Measurements from ENCODE around the gene RNF130.
A peak's percentile ranks its signal among the peaks of the same experiment; 100 is the strongest.

The RNF130 gene

DNA sequence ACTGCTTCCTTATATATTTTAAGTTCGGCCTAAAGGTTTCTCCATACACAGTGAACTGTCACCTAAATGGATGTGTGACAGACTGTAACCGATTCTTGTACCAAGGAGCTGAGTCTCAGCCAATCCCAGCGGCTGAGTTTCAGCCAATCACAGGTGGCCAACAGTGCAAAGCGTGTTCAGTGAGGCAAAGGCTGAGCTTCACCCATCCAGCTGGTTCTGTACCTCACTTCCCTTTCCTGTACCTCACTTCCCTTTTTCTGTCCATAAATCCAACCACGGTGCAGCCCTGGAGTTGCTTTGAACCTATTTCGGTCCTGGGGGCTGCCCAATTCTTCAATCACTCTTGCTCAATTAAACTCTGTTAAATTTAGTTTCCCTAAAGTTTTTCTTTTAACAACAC is 148.1 kb downstream of the RNF130 start:
- no peaks in the 10 kb centered on the region for H4K20me1 ChIP-seq (ENCODE audit: insufficient read depth, low read length)
- H2AFZ ChIP-seq (ENCODE audit: low read depth, low read length), result peak overlapping the region; percentile 53
- peak overlapping the region; percentile 76 for H3K27ac ChIP-seq (ENCODE audit: low read length)
- H3K27me3 ChIP-seq (ENCODE audit: low read depth, low read length), result no peaks in the 10 kb centered on the region
- peak overlapping the region; percentile 36 for H3K4me3 ChIP-seq (ENCODE audit: low read length)
- TF ChIP-seq, protein P1, sequence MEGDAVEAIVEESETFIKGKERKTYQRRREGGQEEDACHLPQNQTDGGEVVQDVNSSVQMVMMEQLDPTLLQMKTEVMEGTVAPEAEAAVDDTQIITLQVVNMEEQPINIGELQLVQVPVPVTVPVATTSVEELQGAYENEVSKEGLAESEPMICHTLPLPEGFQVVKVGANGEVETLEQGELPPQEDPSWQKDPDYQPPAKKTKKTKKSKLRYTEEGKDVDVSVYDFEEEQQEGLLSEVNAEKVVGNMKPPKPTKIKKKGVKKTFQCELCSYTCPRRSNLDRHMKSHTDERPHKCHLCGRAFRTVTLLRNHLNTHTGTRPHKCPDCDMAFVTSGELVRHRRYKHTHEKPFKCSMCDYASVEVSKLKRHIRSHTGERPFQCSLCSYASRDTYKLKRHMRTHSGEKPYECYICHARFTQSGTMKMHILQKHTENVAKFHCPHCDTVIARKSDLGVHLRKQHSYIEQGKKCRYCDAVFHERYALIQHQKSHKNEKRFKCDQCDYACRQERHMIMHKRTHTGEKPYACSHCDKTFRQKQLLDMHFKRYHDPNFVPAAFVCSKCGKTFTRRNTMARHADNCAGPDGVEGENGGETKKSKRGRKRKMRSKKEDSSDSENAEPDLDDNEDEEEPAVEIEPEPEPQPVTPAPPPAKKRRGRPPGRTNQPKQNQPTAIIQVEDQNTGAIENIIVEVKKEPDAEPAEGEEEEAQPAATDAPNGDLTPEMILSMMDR (IDR thresholded peaks at IDR 0.05; ENCODE audit: low read depth, low read length), result no peak
- no peak for TF ChIP-seq EZH2phosphoT487 (IDR thresholded peaks at IDR 0.05; ENCODE audit: low read depth)
- peaks cover 18% of the 10 kb centered on the region for H3K4me1 ChIP-seq (ENCODE audit: low read length)
- H3K9me3 ChIP-seq (ENCODE audit: insufficient read depth, low read length), result 0 out of 2 replicates have a peak, but pooled peaks cover 3% of the 10 kb centered on the region
- H3K79me2 ChIP-seq (ENCODE audit: low read length), result no peaks in the 10 kb centered on the region
- H3K4me2 ChIP-seq (ENCODE audit: low read length), result peak overlapping the region; percentile 46
- H3K9ac ChIP-seq (ENCODE audit: low read length), result peak overlapping the region; percentile 38; the same call in 1 of the 2 replicates
- peaks cover 3% of the 10 kb centered on the region for H3K36me3 ChIP-seq (replicated peaks; ENCODE audit: low read depth, low read length)

- no peaks in the 10 kb centered on the region for H3K79me2 ChIP-seq (ENCODE audit: low read length)
- H3K9ac ChIP-seq (ENCODE audit: low read length), result no peak overlapping the region
- H3K9me3 ChIP-seq (ENCODE audit: insufficient read depth, low read length), result 0 out of 2 replicates have a peak, but pooled peaks cover 3% of the 10 kb centered on the region
- H3K4me1 ChIP-seq (ENCODE audit: low read length), result peaks cover 47% of the 10 kb centered on the region
- H2AFZ ChIP-seq (ENCODE audit: low read depth, low read length), result no peak overlapping the region
- H3K27me3 ChIP-seq (ENCODE audit: low read depth, low read length), result no peaks in the 10 kb centered on the region
- H3K4me2 ChIP-seq (ENCODE audit: low read length), result no peak overlapping the region
- TF ChIP-seq, protein P1 (IDR thresholded peaks at IDR 0.05; ENCODE audit: low read depth, low read length), result no peak
- no peak for TF ChIP-seq EZH2phosphoT487 (IDR thresholded peaks at IDR 0.05; ENCODE audit: low read depth)
- H3K36me3 ChIP-seq (replicated peaks; ENCODE audit: low read depth, low read length), result peaks cover 3% of the 10 kb centered on the region
- no peak overlapping the region for H3K4me3 ChIP-seq (ENCODE audit: low read length)
- no peaks in the 10 kb centered on the region for H4K20me1 ChIP-seq (ENCODE audit: insufficient read depth, low read length)
- H3K27ac ChIP-seq (ENCODE audit: low read length), result no peak overlapping the region
Observed at GRCh38 chr5:179920175-179920574, 151.4 kb downstream of the RNF130 start.

- no peaks in the 10 kb centered on the region for H4K20me1 ChIP-seq (ENCODE audit: insufficient read depth, low read length)
- no peak overlapping the region for H3K27ac ChIP-seq (ENCODE audit: low read length)
- TF ChIP-seq, protein P1 (IDR thresholded peaks at IDR 0.05; ENCODE audit: low read depth, low read length), result no peak
- TF ChIP-seq EZH2phosphoT487 (IDR thresholded peaks at IDR 0.05; ENCODE audit: low read depth), result no peak
- H3K4me3 ChIP-seq (ENCODE audit: low read length), result no peak overlapping the region
- no peak overlapping the region for H3K9ac ChIP-seq (ENCODE audit: low read length)
- 0 out of 2 replicates have a peak, but pooled peaks cover 3% of the 10 kb centered on the region for H3K9me3 ChIP-seq (ENCODE audit: insufficient read depth, low read length)
- no peaks in the 10 kb centered on the region for H3K79me2 ChIP-seq (ENCODE audit: low read length)
- peaks cover 49% of the 10 kb centered on the region for H3K4me1 ChIP-seq (ENCODE audit: low read length)
- H3K36me3 ChIP-seq (replicated peaks; ENCODE audit: low read depth, low read length), result peaks cover 3% of the 10 kb centered on the region
- no peak overlapping the region for H3K4me2 ChIP-seq (ENCODE audit: low read length)
- no peak overlapping the region for H2AFZ ChIP-seq (ENCODE audit: low read depth, low read length)
- no peaks in the 10 kb centered on the region for H3K27me3 ChIP-seq (ENCODE audit: low read depth, low read length)
Observed at GRCh38 chr5:179919487-179920060, 152.0 kb downstream of the RNF130 start.

DNA sequence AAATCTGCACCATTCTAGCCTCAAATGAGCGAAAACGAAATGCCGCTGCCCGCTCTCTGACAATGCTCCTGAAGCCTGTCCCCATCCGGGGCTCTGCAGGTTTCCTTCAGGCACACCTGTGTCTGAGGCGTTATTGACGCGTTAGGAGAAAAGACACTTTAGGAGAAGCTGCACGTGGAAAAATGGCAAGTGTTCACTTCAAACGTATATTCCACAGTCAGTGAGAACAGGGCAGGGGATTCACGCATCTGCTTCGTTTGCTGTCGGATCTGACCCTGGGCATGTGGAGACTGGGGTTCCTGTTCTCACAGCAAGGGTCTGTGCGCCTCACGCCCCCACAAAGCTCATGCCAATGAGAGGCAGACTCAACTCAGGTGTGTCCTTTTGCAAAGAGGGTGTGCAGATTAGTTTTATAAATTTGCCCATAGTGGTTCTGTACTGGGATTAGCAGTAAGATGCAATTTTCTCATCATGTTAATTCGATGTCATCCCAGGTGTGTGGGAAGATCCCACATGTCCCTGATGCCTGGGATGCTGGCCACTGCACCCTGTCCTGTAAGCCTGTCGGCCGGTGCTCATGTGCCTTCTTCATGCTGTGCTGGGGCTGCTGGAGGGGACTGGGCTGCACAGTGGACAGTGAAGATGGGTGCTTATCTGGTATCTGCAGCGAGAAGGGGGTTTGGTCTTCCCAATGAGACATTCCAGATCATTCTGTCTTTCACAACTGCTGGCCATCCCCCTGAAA is 152.6 kb downstream of the RNF130 start:
- Histone ChIP-seq H3K9ac (ENCODE audit: low read length) (no peak overlapping the region), H3K4me1 (ENCODE audit: low read length) (peaks cover 55% of the 10 kb centered on the region), H3K4me3 (ENCODE audit: low read length) (no peak overlapping the region), H3K9me3 (ENCODE audit: insufficient read depth, low read length) (0 out of 2 replicates have a peak, but pooled peaks cover 3% of the 10 kb centered on the region), H2AFZ (ENCODE audit: low read depth, low read length) (no peak overlapping the region), H3K27ac (ENCODE audit: low read length) (no peak overlapping the region), H3K4me2 (ENCODE audit: low read length) (no peak overlapping the region), H3K36me3 (replicated peaks; ENCODE audit: low read depth, low read length) (peaks cover 3% of the 10 kb centered on the region), H3K79me2 (ENCODE audit: low read length) (no peaks in the 10 kb centered on the region), H4K20me1 (ENCODE audit: insufficient read depth, low read length) (no peaks in the 10 kb centered on the region), H3K27me3 (ENCODE audit: low read depth, low read length) (no peaks in the 10 kb centered on the region)
- TF ChIP-seq EZH2phosphoT487 (IDR thresholded peaks at IDR 0.05; ENCODE audit: low read depth), result no peak
- TF ChIP-seq, protein P1 (IDR thresholded peaks at IDR 0.05; ENCODE audit: low read depth, low read length), result no peak
